A673 (cell line): ENCODE results near the gene PREX1.

Experiments
- EZH2 ChIP-seq: fragments of 200-600 bp; sonication (generic); IDR thresholded peaks from 2 replicates; pipeline ENCODE4 v1.6.1; 2017; ENCODE audit warnings: borderline replicate concordance, low read depth, mild to moderate bottlenecking, mixed read lengths, antibody characterized with exemption, low read length; ENCODE audit not compliant: poor library complexity, severe bottlenecking
- TF ChIP-seq, protein P1 (sequence below): fragments of 300-800, 200-600 bp; sonication (generic); conservative IDR thresholded peaks from 2 replicates; pipeline ENCODE4 v1.5.1; 2017; ENCODE audit warnings: low read depth, mild to moderate bottlenecking, antibody characterized with exemption, low read length, moderate library complexity, mixed read lengths

DNA sequence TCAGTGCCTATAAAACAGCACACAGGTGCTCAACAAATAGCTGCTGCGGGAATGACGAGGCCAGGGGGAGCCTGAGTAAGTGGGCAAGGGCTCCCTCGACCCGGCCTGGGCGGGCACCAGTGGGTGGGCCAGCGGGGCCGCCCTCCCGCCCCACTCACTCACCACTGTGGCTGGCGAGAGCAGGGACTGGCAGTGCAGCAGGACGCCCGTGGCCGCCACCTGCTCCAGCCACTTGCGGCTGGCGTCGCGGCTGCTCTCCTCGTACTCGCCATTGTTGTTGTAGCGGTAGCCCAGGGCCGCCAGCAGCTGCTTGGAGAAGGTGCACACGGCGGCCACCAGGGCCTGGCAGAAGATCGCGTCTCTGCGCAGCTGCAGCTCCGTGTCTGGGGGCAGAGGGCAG, 191.5 kb downstream of the PREX1 start:
- TF ChIP-seq, protein P1, sequence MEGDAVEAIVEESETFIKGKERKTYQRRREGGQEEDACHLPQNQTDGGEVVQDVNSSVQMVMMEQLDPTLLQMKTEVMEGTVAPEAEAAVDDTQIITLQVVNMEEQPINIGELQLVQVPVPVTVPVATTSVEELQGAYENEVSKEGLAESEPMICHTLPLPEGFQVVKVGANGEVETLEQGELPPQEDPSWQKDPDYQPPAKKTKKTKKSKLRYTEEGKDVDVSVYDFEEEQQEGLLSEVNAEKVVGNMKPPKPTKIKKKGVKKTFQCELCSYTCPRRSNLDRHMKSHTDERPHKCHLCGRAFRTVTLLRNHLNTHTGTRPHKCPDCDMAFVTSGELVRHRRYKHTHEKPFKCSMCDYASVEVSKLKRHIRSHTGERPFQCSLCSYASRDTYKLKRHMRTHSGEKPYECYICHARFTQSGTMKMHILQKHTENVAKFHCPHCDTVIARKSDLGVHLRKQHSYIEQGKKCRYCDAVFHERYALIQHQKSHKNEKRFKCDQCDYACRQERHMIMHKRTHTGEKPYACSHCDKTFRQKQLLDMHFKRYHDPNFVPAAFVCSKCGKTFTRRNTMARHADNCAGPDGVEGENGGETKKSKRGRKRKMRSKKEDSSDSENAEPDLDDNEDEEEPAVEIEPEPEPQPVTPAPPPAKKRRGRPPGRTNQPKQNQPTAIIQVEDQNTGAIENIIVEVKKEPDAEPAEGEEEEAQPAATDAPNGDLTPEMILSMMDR, result no peak
- no peak for TF ChIP-seq EZH2
